ENCODE data around the gene TRIO. TPM values are rescaled to one million over a fixed set of nuclear protein-coding genes. Genes with fewer than 3 reads are reported as not detected.

TRIO gene
- total RNA-seq, 1 donor from 2014 or later, result 200 TPM

DNA sequence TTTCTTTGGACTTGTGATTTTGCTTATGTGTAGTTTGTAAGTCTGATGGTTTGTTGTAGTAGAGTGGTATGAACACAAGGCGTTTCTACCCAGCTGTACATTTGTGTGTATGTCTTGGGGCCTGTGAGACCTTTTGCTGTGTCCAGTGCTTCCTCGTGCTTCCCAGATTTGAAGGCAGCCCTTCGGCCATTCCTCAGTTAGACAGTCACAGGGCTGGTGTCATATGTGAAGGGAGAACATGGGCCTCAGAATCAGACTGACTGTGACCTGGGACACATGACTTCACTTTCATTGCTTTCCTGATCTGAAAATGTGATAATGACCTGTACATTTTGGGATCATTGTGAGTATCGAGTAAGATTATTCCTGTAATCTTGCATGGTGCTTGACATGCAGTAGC, 140.0 kb downstream of the TRIO start:
- TF ChIP-seq, protein P1, sequence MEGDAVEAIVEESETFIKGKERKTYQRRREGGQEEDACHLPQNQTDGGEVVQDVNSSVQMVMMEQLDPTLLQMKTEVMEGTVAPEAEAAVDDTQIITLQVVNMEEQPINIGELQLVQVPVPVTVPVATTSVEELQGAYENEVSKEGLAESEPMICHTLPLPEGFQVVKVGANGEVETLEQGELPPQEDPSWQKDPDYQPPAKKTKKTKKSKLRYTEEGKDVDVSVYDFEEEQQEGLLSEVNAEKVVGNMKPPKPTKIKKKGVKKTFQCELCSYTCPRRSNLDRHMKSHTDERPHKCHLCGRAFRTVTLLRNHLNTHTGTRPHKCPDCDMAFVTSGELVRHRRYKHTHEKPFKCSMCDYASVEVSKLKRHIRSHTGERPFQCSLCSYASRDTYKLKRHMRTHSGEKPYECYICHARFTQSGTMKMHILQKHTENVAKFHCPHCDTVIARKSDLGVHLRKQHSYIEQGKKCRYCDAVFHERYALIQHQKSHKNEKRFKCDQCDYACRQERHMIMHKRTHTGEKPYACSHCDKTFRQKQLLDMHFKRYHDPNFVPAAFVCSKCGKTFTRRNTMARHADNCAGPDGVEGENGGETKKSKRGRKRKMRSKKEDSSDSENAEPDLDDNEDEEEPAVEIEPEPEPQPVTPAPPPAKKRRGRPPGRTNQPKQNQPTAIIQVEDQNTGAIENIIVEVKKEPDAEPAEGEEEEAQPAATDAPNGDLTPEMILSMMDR (IDR thresholded peaks at IDR 0.05), result no peak
- Mint-ChIP-seq H3K9me3 (ENCODE audit: low read depth) (no peaks in the 10 kb centered on the region), H3K27me3 (ENCODE audit: low read depth) (no peaks in the 10 kb centered on the region), H3K4me1 (ENCODE audit: low read depth) (peaks cover 50% of the 10 kb centered on the region), H3K4me3 (ENCODE audit: unreplicated experiment) (no peak overlapping the region), H3K36me3 (ENCODE audit: low read depth) (peaks cover 18% of the 10 kb centered on the region), H3K27ac (ENCODE audit: unreplicated experiment) (no peak overlapping the region)
- DNase-seq (ENCODE audit: low spot score), result no peak

DNA sequence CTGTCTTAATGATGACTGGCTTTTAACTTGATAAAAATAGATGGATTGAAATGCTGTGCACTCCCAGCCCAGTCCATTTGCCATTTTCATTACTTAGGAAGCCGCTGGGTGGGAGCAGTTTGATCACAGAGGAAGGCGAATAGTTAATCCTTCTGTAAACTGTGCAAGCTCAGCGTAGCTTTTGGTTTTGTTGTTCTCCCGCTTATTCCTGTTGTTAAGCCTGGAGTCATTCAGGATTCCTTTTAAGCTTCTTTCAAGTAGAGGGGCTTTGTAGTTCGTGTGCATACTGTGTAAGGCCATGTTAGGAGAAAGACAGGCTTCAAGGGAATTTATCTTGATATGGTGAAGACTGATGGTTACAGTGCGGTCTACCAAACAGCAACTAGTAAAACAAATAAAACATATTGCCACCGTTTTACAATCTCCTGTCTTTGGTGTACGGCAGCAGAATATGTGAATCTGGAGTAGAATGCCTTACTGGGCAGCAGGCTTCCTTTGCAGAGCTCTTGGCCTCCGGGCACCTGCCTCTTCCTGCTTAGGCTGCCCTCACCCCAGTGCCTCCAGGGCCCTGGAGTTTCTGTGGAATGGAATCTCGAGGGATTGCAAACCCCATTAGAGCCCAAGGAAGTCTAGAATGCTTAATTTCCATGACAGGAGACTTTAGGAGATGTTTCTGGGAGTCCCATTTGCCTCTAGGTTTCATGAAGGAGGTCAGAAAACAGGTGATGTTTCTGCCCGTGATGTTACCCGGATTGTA, 141.4 kb downstream of the TRIO start:
- no peak for DNase-seq (ENCODE audit: low spot score)
- H3K36me3 Mint-ChIP-seq (ENCODE audit: low read depth), result peaks cover 17% of the 10 kb centered on the region
- no peaks in the 10 kb centered on the region for H3K9me3 Mint-ChIP-seq (ENCODE audit: low read depth)
- H3K27me3 Mint-ChIP-seq (ENCODE audit: low read depth), result no peaks in the 10 kb centered on the region
- TF ChIP-seq, protein P1 (IDR thresholded peaks at IDR 0.05), result no peak
- no peak overlapping the region for H3K4me3 Mint-ChIP-seq (ENCODE audit: unreplicated experiment)
- H3K27ac Mint-ChIP-seq (ENCODE audit: unreplicated experiment), result peak overlapping the region; percentile 14
- peaks cover 37% of the 10 kb centered on the region for H3K4me1 Mint-ChIP-seq (ENCODE audit: low read depth)

DNA sequence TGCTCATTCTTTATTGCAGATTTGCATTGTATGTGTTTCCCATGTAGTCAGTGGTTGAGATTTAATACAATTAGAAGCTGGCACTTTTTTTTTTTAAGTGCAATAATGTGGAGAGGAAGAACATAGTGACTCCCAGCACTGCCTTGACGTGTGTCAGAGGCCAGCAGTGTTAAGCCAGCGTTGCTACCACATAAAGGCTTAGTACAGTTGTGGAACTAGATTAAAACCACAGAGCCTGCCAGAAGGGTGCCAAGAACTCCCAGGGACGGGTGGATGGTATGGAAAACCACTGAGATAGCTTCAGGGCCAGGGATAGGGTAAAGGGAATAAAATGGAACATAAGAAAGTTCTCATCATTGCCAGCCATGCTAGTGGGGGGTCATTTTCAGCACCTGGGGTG, 142.9 kb downstream of the TRIO start:
- TF ChIP-seq, protein P1 (IDR thresholded peaks at IDR 0.05), result no peak
- Mint-ChIP-seq H3K4me1 (ENCODE audit: low read depth) (peaks cover 31% of the 10 kb centered on the region), H3K9me3 (ENCODE audit: low read depth) (no peaks in the 10 kb centered on the region), H3K27me3 (ENCODE audit: low read depth) (no peaks in the 10 kb centered on the region), H3K36me3 (ENCODE audit: low read depth) (peaks cover 18% of the 10 kb centered on the region), H3K4me3 (ENCODE audit: unreplicated experiment) (no peak overlapping the region), H3K27ac (ENCODE audit: unreplicated experiment) (no peak overlapping the region)
- no peak for DNase-seq (ENCODE audit: low spot score)

DNA sequence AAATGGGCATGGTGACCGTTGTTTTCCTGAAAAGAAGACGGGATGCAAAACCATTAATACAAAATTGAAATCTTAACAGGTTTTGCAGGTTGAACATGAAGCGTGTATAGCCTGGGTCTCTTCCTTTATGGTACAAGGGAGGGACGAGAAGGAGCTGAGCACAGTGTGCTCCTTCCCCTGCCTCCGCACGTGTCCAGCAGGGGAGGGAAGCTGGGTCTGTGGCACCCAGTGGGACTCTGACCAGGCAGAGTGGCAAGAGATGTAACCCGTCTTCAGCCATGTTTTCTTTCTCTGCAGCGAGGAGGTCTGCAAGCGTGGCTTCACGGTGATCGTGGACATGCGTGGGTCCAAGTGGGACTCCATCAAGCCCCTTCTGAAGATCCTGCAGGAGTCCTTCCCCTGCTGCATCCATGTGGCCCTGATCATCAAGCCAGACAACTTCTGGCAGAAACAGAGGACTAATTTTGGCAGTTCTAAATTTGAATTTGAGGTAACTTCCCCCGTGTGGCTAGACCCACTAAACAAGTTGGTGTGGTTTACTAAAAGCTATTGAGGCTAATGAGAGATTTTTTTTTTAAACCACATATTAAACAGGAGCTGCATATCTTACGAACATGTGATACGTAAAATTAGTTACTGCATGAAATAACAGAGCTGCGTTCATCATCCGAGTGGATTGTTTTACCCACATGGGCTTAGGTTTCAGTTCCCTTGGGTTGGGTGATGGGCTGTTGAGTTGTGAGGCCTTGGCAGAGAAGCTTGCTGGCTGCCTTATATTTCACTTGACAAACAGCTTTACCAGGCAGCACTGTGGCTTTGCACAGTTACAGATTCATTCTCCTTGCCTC, 143.7 kb downstream of the TRIO start:
- Mint-ChIP-seq H3K9me3 (ENCODE audit: low read depth) (no peaks in the 10 kb centered on the region), H3K27me3 (ENCODE audit: low read depth) (no peaks in the 10 kb centered on the region), H3K4me3 (ENCODE audit: unreplicated experiment) (no peak overlapping the region), H3K4me1 (ENCODE audit: low read depth) (peaks cover 29% of the 10 kb centered on the region), H3K27ac (ENCODE audit: unreplicated experiment) (no peak overlapping the region), H3K36me3 (ENCODE audit: low read depth) (peaks cover 17% of the 10 kb centered on the region)
- TF ChIP-seq, protein P1 (IDR thresholded peaks at IDR 0.05), result no peak
- DNase-seq (ENCODE audit: low spot score), result no peak

Data from chondrocyte (in vitro differentiated cells).